Activated B cell treated with CpG ODN at 0.5 μM for 24 hours (primary cell): ENCODE measurements around the gene ADGRG4. TPM values are rescaled to one million over a fixed set of nuclear protein-coding genes. Genes with fewer than 3 reads are reported as not detected.

ENCODE experiments used
- ATAC-seq: fragments of 200-7000 bp; cut with Tn5 transposase; one replicate; pipeline ENCODE4 v1.10.0; 2021; ENCODE audit warnings: low read depth, mild to moderate bottlenecking, moderate library complexity
- CTCF ChIA-PET: fragments of 350-600 bp; sonication (Branson Sonifier 250); formaldehyde crosslinking; loops from one replicate; lab custom pipeline; 2021; ENCODE audit warnings: antibody characterized with exemption; lab: Charles Lee
- POLR2A ChIA-PET: fragments of 350-600 bp; sonication (Branson Sonifier 250); formaldehyde crosslinking; loops from one replicate; lab custom pipeline; 2021; ENCODE audit warnings: antibody characterized with exemption; lab: Charles Lee
- DNase-seq: peaks from one replicate; pipeline ENCODE4 v3.0.0; 2022
- H3K27ac Mint-ChIP-seq: one replicate; pipeline ENCODE4 v1.8.0; 2020; ENCODE audit warnings: mixed read lengths
- H3K27me3 Mint-ChIP-seq: one replicate; pipeline ENCODE4 v1.8.0; 2021; ENCODE audit warnings: mixed read lengths
- H3K36me3 Mint-ChIP-seq: one replicate; pipeline ENCODE4 v1.8.0; 2021; ENCODE audit warnings: low read depth, mixed read lengths
- H3K4me1 Mint-ChIP-seq: one replicate; pipeline ENCODE4 v1.8.0; 2021; ENCODE audit warnings: mixed read lengths
- H3K4me3 Mint-ChIP-seq: one replicate; pipeline ENCODE4 v1.8.0; 2020; ENCODE audit warnings: mild to moderate bottlenecking, mixed read lengths
- H3K9me3 Mint-ChIP-seq: one replicate; pipeline ENCODE4 v1.8.0; 2020; ENCODE audit warnings: mixed read lengths
- intact Hi-C: fragments of 100-400 bp; cut with micrococcal nuclease; formaldehyde crosslinking; loops from one replicate; pipeline ENCODE4 v1.15.1; 2024
- total RNA-seq: library from RNA; stranded (reverse); gene quantifications from 2 replicates; pipeline ENCODE4 v1.2.3, GENCODE V29; 2022
- TF ChIP-seq, protein P1 (sequence below): fragments of 200-600 bp; IDR thresholded peaks from one replicate; pipeline ENCODE4 v1.8.0; 2022; ENCODE audit warnings: antibody characterized with exemption, mild to moderate bottlenecking

The ADGRG4 gene
- total RNA-seq, 1 donor from 2014 or later, result not detected

DNA sequence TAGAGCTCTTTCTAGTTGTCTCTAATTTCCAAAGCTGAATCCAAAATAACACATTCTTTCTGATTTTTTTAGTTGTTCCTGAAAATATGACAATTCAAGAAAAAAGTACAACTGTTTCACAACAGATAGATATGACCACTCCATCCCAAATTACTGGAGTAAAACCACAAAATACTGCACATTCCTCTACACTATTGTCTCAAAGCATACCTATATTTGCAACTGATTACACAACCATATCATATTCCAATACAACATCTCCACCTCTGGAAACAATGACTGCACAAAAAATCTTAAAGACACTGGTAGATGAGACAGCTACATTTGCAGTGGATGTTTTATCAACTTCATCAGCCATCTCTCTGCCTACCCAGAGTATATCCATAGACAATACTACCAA is 43.6 kb downstream of the ADGRG4 start:
- DNase-seq (no peak), ATAC-seq (no peak)
- ChIA-PET CTCF (no interaction called here), POLR2A (no interaction called here)
- intact Hi-C loops, result no loop called here
- H3K36me3 Mint-ChIP-seq, result no peaks in the 10 kb centered on the region
- no peak overlapping the region for H3K27ac Mint-ChIP-seq
- no peak overlapping the region for H3K4me3 Mint-ChIP-seq
- H3K9me3 Mint-ChIP-seq, result no peaks in the 10 kb centered on the region
- TF ChIP-seq, protein P1, sequence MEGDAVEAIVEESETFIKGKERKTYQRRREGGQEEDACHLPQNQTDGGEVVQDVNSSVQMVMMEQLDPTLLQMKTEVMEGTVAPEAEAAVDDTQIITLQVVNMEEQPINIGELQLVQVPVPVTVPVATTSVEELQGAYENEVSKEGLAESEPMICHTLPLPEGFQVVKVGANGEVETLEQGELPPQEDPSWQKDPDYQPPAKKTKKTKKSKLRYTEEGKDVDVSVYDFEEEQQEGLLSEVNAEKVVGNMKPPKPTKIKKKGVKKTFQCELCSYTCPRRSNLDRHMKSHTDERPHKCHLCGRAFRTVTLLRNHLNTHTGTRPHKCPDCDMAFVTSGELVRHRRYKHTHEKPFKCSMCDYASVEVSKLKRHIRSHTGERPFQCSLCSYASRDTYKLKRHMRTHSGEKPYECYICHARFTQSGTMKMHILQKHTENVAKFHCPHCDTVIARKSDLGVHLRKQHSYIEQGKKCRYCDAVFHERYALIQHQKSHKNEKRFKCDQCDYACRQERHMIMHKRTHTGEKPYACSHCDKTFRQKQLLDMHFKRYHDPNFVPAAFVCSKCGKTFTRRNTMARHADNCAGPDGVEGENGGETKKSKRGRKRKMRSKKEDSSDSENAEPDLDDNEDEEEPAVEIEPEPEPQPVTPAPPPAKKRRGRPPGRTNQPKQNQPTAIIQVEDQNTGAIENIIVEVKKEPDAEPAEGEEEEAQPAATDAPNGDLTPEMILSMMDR, result no peak
- H3K27me3 Mint-ChIP-seq, result peaks cover 4% of the 10 kb centered on the region
- no peaks in the 10 kb centered on the region for H3K4me1 Mint-ChIP-seq

DNA sequence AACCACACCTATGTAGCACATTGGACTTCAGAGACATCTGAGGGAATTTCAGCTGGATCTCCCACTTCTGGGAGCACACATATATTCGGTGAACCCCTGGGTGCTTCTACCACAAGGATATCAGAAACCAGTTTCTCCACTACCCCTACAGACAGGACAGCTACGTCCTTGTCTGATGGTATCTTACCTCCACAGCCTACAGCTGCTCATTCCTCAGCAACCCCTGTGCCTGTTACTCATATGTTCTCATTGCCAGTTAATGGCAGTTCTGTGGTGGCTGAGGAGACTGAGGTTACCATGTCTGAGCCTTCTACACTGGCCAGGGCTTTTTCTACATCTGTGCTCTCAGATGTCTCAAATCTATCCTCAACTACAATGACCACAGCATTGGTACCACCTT is 45.7 kb downstream of the ADGRG4 start:
- Mint-ChIP-seq H3K27ac (no peak overlapping the region), H3K4me1 (no peaks in the 10 kb centered on the region), H3K4me3 (no peak overlapping the region), H3K27me3 (no peaks in the 10 kb centered on the region), H3K9me3 (no peaks in the 10 kb centered on the region), H3K36me3 (no peaks in the 10 kb centered on the region)
- intact Hi-C loops, result no loop called here
- DNase-seq, result no peak
- TF ChIP-seq, protein P1, result no peak
- no peak for ATAC-seq
- ChIA-PET POLR2A (no interaction called here), CTCF (no interaction called here)

DNA sequence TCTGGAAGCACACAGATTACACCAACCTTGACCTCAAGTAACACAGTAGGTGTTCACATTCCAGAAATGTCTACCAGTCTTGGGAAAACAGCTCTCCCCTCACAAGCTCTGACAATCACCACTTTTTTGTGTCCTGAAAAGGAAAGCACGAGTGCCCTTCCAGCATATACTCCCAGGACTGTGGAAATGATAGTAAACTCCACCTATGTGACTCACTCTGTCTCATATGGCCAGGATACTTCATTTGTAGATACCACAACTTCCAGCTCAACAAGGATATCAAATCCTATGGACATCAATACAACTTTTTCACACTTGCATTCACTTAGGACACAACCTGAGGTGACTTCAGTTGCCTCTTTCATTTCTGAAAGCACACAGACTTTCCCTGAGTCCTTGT is 46.9 kb downstream of the ADGRG4 start:
- ChIA-PET POLR2A (no interaction called here), CTCF (no interaction called here)
- TF ChIP-seq, protein P1, result no peak
- no peaks in the 10 kb centered on the region for H3K27me3 Mint-ChIP-seq
- H3K36me3 Mint-ChIP-seq, result no peaks in the 10 kb centered on the region
- intact Hi-C loops, result no loop called here
- no peak for DNase-seq
- ATAC-seq, result no peak
- H3K9me3 Mint-ChIP-seq, result no peaks in the 10 kb centered on the region
- no peak overlapping the region for H3K4me3 Mint-ChIP-seq
- H3K27ac Mint-ChIP-seq, result no peak overlapping the region
- H3K4me1 Mint-ChIP-seq, result no peaks in the 10 kb centered on the region

DNA sequence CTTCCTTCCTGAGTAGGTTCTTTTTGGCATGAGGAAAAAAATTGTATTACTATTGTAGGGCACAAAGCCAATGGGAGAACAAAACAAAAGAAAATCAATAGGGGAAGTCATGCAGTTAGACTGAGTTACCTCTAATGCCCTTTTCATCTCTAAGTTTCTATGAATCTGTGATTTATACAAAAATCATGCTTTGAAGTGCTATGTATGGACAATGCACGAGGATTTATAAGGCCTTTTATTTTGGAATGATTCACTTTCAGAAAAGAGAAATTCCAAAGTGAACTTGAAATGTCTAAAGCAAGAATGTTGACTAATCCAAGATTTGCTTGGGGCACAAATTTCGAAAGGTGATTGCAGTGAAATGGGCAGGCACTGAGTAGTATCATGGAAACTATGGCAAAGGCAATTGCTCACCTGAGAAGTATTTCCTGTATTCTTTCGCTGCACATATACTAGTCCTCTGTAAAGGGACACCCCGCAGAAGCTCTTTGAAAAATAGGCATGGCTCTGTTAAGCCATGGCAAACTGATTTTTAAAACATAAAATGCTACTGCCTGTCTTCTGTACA is 52.8 kb downstream of the ADGRG4 start:
- POLR2A ChIA-PET, result no interaction called here
- Mint-ChIP-seq H3K4me1 (no peaks in the 10 kb centered on the region), H3K9me3 (no peaks in the 10 kb centered on the region), H3K27ac (no peak overlapping the region), H3K4me3 (no peak overlapping the region), H3K36me3 (no peaks in the 10 kb centered on the region), H3K27me3 (peaks cover 2% of the 10 kb centered on the region)
- TF ChIP-seq, protein P1, result no peak
- CTCF ChIA-PET, result no interaction called here
- ATAC-seq, result no peak
- no peak for DNase-seq
- intact Hi-C loops, result no loop called here

DNA sequence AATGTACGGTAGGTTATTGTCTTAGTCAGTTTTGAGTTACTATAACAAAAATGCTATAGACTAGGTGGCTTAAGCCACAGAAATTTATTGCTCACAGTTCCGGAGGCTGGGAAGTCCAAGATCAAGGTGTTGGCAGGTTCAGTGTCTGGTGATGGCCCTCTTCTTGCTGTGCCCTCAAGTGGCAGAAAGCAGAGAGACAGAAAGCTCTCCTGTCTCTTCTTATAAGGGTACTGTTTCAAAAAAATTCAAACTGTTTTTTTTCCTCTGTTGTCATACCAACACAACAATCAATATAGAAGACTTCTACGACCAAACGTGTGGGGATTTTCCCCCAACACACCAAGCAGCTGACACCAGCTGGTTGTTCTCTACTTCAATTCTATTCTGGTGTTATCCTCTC is 53.4 kb downstream of the ADGRG4 start:
- Mint-ChIP-seq H3K36me3 (no peaks in the 10 kb centered on the region), H3K27ac (no peak overlapping the region), H3K4me1 (no peaks in the 10 kb centered on the region), H3K27me3 (peaks cover 2% of the 10 kb centered on the region), H3K9me3 (no peaks in the 10 kb centered on the region), H3K4me3 (no peak overlapping the region)
- POLR2A ChIA-PET, result no interaction called here
- no peak for DNase-seq
- ATAC-seq, result no peak
- CTCF ChIA-PET, result no interaction called here
- TF ChIP-seq, protein P1, result no peak
- intact Hi-C loops, result no loop called here
